ENCODE measurements around the gene LMNTD2.

Gene LMNTD2

GRCh38 chr11:554428-555226 is 5.9 kb downstream of the LMNTD2 start:
- DNase-seq (ENCODE audit: low read depth in 1 of 2, low spot score in 1 of 2) = peak; percentile 62 to 69

GRCh38 chr11:553988-554340 is 6.6 kb downstream of the LMNTD2 start:
- no peak for DNase-seq (ENCODE audit: low read depth in 1 of 2, low spot score in 1 of 2)

- no peak for DNase-seq (ENCODE audit: low read depth in 1 of 2, low spot score in 1 of 2)
These were observed 7.2 kb downstream of the LMNTD2 start for GRCh38 chr11:553083-553987.

GRCh38 chr11:551596-551995 is 8.9 kb downstream of the LMNTD2 start:
- no peak for DNase-seq (ENCODE audit: low read depth in 1 of 2, low spot score in 1 of 2)

- DNase-seq (ENCODE audit: low read depth in 1 of 2, low spot score in 1 of 2) = no peak
These were observed 9.4 kb downstream of the LMNTD2 start for GRCh38 chr11:551131-551530.

GRCh38 chr11:550746-551085 is 9.8 kb downstream of the LMNTD2 start:
- no peak for DNase-seq (ENCODE audit: low read depth in 1 of 2, low spot score in 1 of 2)

GRCh38 chr11:550021-550745 is 10.4 kb downstream of the LMNTD2 start:
- no peak for DNase-seq (ENCODE audit: low read depth in 1 of 2, low spot score in 1 of 2)

GRCh38 chr11:548700-549603 is 11.6 kb downstream of the LMNTD2 start:
- DNase-seq (ENCODE audit: low read depth in 1 of 2, low spot score in 1 of 2) = no peak

- no peak for DNase-seq (ENCODE audit: low read depth in 1 of 2, low spot score in 1 of 2)
These were observed 15.4 kb downstream of the LMNTD2 start for GRCh38 chr11:545171-545570.

GRCh38 chr11:544817-545166 is 15.7 kb downstream of the LMNTD2 start:
- DNase-seq (ENCODE audit: low read depth in 1 of 2, low spot score in 1 of 2) = no peak

GRCh38 chr11:541433-541885 is 19.1 kb downstream of the LMNTD2 start:
- DNase-seq (ENCODE audit: low read depth in 1 of 2, low spot score in 1 of 2) = no peak

GRCh38 chr11:540583-541432 is 19.7 kb downstream of the LMNTD2 start:
- no peak for DNase-seq (ENCODE audit: low read depth in 1 of 2, low spot score in 1 of 2)

GRCh38 chr11:539971-540481 is 20.5 kb downstream of the LMNTD2 start:
- no peak for DNase-seq (ENCODE audit: low read depth in 1 of 2, low spot score in 1 of 2)

- no peak for DNase-seq (ENCODE audit: low read depth in 1 of 2, low spot score in 1 of 2)
These were observed 22.0 kb downstream of the LMNTD2 start for GRCh38 chr11:538431-539051.

GRCh38 chr11:537622-538430 is 22.7 kb downstream of the LMNTD2 start:
- no peak for DNase-seq (ENCODE audit: low read depth in 1 of 2, low spot score in 1 of 2)

GRCh38 chr11:536841-537621 is 23.5 kb downstream of the LMNTD2 start, which contains the start of gene LRRC56:
TSS of gene LRRC56 (plus strand) at chr11:537527. CDS start at chr11:540685, 3,158 bp downstream.
- DNase-seq (ENCODE audit: low read depth in 1 of 2, low spot score in 1 of 2) = peak; percentile 73 to 88

Data from activated T-helper 1 cell treated with anti-CD3 and anti-CD28 coated beads, Interleukin-2, amount 50 U/mL, for 16 hours (primary cell).